Measurements from ENCODE around the gene TNP1.

The TNP1 gene

GRCh38 chr2:216838151-216838550 lies 21.7 kb downstream of the TNP1 start:
- DNase-seq (ENCODE audit: low spot score) = no peak

- no peak for DNase-seq (ENCODE audit: low spot score)
Measured at GRCh38 chr2:216837740-216838139, 22.1 kb downstream of the TNP1 start.

- DNase-seq (ENCODE audit: low spot score) = no peak
Measured at GRCh38 chr2:216833061-216833460, 26.8 kb downstream of the TNP1 start.

- no peak for DNase-seq (ENCODE audit: low spot score)
Measured at GRCh38 chr2:216830346-216830745, 29.5 kb downstream of the TNP1 start.

GRCh38 chr2:216829533-216829932 lies 30.3 kb downstream of the TNP1 start:
- DNase-seq (ENCODE audit: low spot score) = peak; percentile 81

- no peak for DNase-seq (ENCODE audit: low spot score)
Measured at GRCh38 chr2:216827073-216827720, 32.7 kb downstream of the TNP1 start.

- no peak for DNase-seq (ENCODE audit: low spot score)
Measured at GRCh38 chr2:216822470-216822869, 37.4 kb downstream of the TNP1 start.

GRCh38 chr2:216820709-216821108 lies 39.2 kb downstream of the TNP1 start:
- no peak for DNase-seq (ENCODE audit: low spot score)

- no peak for DNase-seq (ENCODE audit: low spot score)
Measured at GRCh38 chr2:216819766-216820165, 40.1 kb downstream of the TNP1 start.

- DNase-seq (ENCODE audit: low spot score) = no peak
Measured at GRCh38 chr2:216819055-216819454, 40.8 kb downstream of the TNP1 start.

- DNase-seq (ENCODE audit: low spot score) = no peak
Measured at GRCh38 chr2:216810399-216811160, 49.3 kb downstream of the TNP1 start.
